ENCODE data around the gene MIGA2.

DNA sequence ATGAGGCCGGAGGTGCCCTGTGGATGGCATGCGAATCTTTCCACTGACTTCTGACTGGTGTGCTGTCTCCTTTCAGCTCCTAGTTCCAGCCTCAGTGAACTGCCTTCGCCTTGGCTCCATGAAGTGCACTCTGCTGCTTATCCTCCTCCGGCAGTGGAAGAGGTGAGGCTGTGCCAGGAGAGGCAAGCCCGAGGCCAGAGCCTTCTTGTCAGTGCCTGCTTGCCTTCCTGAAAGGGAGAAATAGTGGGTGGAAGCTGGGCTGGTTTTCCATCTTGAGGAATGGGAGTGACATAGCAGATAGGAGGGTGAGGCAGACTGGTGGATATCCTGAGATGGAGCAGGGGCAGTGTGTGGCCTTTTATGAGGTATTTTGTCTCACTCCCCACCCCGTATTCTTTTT lies 38.0 kb upstream of the MIGA2 start:
- no peak for TF ChIP-seq CTCF (IDR thresholded peaks at IDR 0.05)
- no peak for TF ChIP-seq EZH2phosphoT487 (IDR thresholded peaks at IDR 0.05)
